ENCODE data around the gene TIFAB.

Gene TIFAB

GRCh38 chr5:135494196-135494595, 42.0 kb upstream of the TIFAB start:
- Histone ChIP-seq H3K36me3 (ENCODE audit: control insufficient read depth in 2 of 2, insufficient read depth in 1 of 2, low read length in 2 of 2) (no peaks in the 10 kb centered on the region), H3K4me3 (ENCODE audit: low read depth, low read length) (no peak overlapping the region), H3K27ac (ENCODE audit: extremely low read depth, low read depth, low read length) (no peak overlapping the region), H3K9me3 (ENCODE audit: control insufficient read depth, insufficient read depth, low read depth, low read length) (no peaks in the 10 kb centered on the region), H3K4me1 (ENCODE audit: control insufficient read depth, insufficient read depth, low read length) (peaks cover 14% of the 10 kb centered on the region)
- CTCF ChIA-PET: interaction anchor here (0.6 to 3.0 kb wide), 6 partner anchors 15 to 197 kb away, joined by 3 to 10 read pairs (median 4); no protein-coding TSS in a partner anchor
- TF ChIP-seq ZNF677 (tag by site-specific recombination; IDR thresholded peaks at IDR 0.05): no peak
- no peak for TF ChIP-seq ZIC2 (tag by site-specific recombination; IDR thresholded peaks at IDR 0.05)
- TF ChIP-seq, protein P1, sequence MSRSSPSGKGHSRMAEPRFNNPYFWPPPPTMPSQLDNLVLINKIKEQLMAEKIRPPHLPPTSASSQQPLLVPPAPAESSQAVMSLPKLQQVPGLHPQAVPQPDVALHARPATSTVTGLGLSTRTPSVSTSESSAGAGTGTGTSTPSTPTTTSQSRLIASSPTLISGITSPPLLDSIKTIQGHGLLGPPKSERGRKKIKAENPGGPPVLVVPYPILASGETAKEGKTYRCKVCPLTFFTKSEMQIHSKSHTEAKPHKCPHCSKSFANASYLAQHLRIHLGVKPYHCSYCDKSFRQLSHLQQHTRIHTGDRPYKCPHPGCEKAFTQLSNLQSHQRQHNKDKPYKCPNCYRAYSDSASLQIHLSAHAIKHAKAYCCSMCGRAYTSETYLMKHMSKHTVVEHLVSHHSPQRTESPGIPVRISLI (tag by site-specific recombination; IDR thresholded peaks at IDR 0.05): no peak
- TF ChIP-seq ZNF433 (tag by site-specific recombination; IDR thresholded peaks at IDR 0.05; ENCODE audit: low read depth): no peak
- TF ChIP-seq SP3 (tag by site-specific recombination; IDR thresholded peaks at IDR 0.05): no peak
- TF ChIP-seq, protein P2, sequence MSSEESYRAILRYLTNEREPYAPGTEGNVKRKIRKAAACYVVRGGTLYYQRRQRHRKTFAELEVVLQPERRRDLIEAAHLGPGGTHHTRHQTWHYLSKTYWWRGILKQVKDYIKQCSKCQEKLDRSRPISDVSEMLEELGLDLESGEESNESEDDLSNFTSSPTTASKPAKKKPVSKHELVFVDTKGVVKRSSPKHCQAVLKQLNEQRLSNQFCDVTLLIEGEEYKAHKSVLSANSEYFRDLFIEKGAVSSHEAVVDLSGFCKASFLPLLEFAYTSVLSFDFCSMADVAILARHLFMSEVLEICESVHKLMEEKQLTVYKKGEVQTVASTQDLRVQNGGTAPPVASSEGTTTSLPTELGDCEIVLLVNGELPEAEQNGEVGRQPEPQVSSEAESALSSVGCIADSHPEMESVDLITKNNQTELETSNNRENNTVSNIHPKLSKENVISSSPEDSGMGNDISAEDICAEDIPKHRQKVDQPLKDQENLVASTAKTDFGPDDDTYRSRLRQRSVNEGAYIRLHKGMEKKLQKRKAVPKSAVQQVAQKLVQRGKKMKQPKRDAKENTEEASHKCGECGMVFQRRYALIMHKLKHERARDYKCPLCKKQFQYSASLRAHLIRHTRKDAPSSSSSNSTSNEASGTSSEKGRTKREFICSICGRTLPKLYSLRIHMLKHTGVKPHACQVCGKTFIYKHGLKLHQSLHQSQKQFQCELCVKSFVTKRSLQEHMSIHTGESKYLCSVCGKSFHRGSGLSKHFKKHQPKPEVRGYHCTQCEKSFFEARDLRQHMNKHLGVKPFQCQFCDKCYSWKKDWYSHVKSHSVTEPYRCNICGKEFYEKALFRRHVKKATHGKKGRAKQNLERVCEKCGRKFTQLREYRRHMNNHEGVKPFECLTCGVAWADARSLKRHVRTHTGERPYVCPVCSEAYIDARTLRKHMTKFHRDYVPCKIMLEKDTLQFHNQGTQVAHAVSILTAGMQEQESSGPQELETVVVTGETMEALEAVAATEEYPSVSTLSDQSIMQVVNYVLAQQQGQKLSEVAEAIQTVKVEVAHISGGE (tag by site-specific recombination; conservative IDR thresholded peaks at IDR 0.05; ENCODE audit: low read depth): no peak
- TF ChIP-seq ZNF561 (tag by site-specific recombination; IDR thresholded peaks at IDR 0.05; ENCODE audit: borderline replicate concordance): no peak
- no peak for TF ChIP-seq ZNF404 (tag by site-specific recombination; IDR thresholded peaks at IDR 0.05)
- no peak for TF ChIP-seq ZNF76 (tag by site-specific recombination; IDR thresholded peaks at IDR 0.05; ENCODE audit: borderline replicate concordance, low read depth)
- no peak for TF ChIP-seq RBAK (tag by site-specific recombination; IDR thresholded peaks at IDR 0.05)
- POLR2A ChIA-PET: interaction anchor here (0.9 kb wide), 1 partner anchor 18 kb away, joined by 3 read pairs; no protein-coding TSS in a partner anchor

DNA sequence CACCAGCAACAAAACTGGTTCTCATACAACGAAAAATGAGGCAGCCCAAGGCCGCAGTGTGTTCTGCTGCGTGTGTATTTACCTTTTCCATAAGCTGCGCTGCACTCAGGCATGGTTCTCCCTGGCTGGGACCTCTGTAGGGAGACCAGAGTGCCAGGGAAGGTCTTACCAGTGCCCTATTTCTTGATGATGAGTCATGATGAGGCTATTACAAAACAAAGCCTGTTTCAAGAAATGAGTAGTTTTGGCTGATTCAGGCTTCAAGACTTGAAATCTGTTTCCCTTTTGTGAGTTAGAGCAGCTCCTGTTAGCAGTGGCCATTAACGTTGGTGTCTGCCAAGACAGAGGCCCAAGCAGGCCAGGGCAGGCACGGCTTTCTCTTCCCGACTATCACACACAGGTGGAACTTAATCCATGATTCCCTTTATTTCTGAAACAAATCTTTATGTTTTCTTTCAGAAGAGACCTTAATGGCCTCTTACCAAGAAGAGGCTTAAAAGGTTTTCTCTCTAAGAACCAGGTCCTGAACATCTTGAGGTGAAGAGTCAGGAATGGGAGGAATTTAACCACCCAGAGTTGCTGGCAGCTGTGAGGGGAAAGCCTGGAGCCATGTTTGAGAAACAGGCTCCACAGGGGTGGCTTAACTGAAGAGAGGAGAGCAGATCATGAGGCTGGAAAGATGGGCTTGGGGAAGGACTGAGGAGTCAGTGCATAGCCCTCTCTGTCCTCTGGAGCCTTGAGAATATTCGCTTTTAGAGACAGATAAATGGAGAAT, 41.4 kb upstream of the TIFAB start:
- ChIA-PET CTCF (interaction anchor here (1.2 to 3.9 kb wide), 6 partner anchors 16 to 77 kb away, joined by 3 to 24 read pairs (median 4); no protein-coding TSS in a partner anchor), POLR2A (no interaction called here)
- no peak overlapping the region for H3K27ac ChIP-seq (ENCODE audit: extremely low read depth, low read depth, low read length)

DNA sequence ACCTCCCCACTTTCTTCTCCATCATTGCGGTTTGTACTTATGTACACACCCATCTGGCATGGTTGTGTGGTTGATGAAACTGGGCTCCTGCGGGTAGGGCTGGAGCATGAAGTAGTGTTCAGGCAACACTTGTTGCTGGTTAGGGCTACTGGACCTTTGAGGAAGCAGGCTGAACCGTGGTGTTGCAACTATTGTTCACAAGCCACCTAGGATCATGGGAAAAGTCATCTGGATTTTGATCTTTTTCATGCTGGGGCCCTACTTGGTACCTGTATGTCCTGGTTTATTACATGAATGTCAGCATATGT, 40.1 kb upstream of the TIFAB start:
- CTCF ChIA-PET: interaction anchor here (1.1 to 3.9 kb wide), 6 partner anchors 26 to 74 kb away, joined by 3 to 24 read pairs (median 4); no protein-coding TSS in a partner anchor
- Histone ChIP-seq H3K4me1 (ENCODE audit: control insufficient read depth, insufficient read depth, low read length) (peaks cover 18% of the 10 kb centered on the region), H3K4me3 (ENCODE audit: low read depth, low read length) (no peak overlapping the region), H3K36me3 (ENCODE audit: control insufficient read depth in 2 of 2, insufficient read depth in 1 of 2, low read length in 2 of 2) (no peaks in the 10 kb centered on the region), H3K9me3 (ENCODE audit: control insufficient read depth, insufficient read depth, low read depth, low read length) (no peaks in the 10 kb centered on the region), H3K27ac (ENCODE audit: extremely low read depth, low read depth, low read length) (peak overlapping the region; percentile 1; the same call in 1 of the 2 replicates)
- 0 out of 2 replicates have a peak, but pooled peaks have one; percentile 53 for TF ChIP-seq SCRT1 (tag by site-specific recombination; IDR thresholded peaks at IDR 0.05; ENCODE audit: borderline replicate concordance)
- TF ChIP-seq SCRT2 (tag by site-specific recombination; IDR thresholded peaks at IDR 0.05): peak; percentile 95
- TF ChIP-seq ZNF571 (tag by site-specific recombination; IDR thresholded peaks at IDR 0.05): no peak
- POLR2A ChIA-PET: no interaction called here

More for the DNA sequence above, 41.4 kb upstream of the TIFAB start:
- Histone ChIP-seq H3K4me3 (ENCODE audit: low read depth, low read length) (no peak overlapping the region), H3K4me1 (ENCODE audit: control insufficient read depth, insufficient read depth, low read length) (peaks cover 16% of the 10 kb centered on the region), H3K36me3 (ENCODE audit: control insufficient read depth in 2 of 2, insufficient read depth in 1 of 2, low read length in 2 of 2) (no peaks in the 10 kb centered on the region), H3K9me3 (ENCODE audit: control insufficient read depth, insufficient read depth, low read depth, low read length) (no peaks in the 10 kb centered on the region)
- no peak for TF ChIP-seq ZNF274 (IDR thresholded peaks at IDR 0.05; ENCODE audit: low read length)
- TF ChIP-seq ZNF274 (tag by site-specific recombination; IDR thresholded peaks at IDR 0.05; ENCODE audit: borderline replicate concordance): no peak
- TF ChIP-seq ZNF549 (tag by site-specific recombination; IDR thresholded peaks at IDR 0.05): no peak
- TF ChIP-seq ZNF335 (tag by site-specific recombination; conservative IDR thresholded peaks at IDR 0.05): peak; percentile 76
- TF ChIP-seq ZNF600 (tag by site-specific recombination; IDR thresholded peaks at IDR 0.05): 0 out of 2 replicates have a peak, but pooled peaks have one; percentile 13
- TF ChIP-seq ZNF660 (tag by site-specific recombination; IDR thresholded peaks at IDR 0.05): peak; percentile 74; the same call in 1 of the 2 replicates
- TF ChIP-seq ZBTB48 (tag by site-specific recombination; IDR thresholded peaks at IDR 0.05): 0 out of 2 replicates have a peak, but pooled peaks have one; percentile 50
